Mucosa of stomach (tissue), 1 donor: ENCODE results near the gene GHRHR.

Experiments
- H3K27me3 ChIP-seq: one replicate; pipeline ENCODE4 v1.7.0; 2013; ENCODE audit warnings: mild to moderate bottlenecking, low read length; ENCODE audit not compliant: control insufficient read depth, insufficient read depth
- H3K36me3 ChIP-seq: one replicate; pipeline ENCODE4 v1.7.0; 2013; ENCODE audit warnings: low read length; ENCODE audit not compliant: control insufficient read depth, insufficient read depth
- H3K4me1 ChIP-seq: one replicate; pipeline ENCODE4 v1.7.0; 2013; ENCODE audit warnings: mild to moderate bottlenecking, low read length; ENCODE audit not compliant: control insufficient read depth, insufficient read depth
- H3K4me3 ChIP-seq: one replicate; pipeline ENCODE4 v1.7.0; 2013; ENCODE audit warnings: low read length
- H3K9ac ChIP-seq: one replicate; pipeline ENCODE4 v1.7.0; 2013; ENCODE audit warnings: mild to moderate bottlenecking, low read length, moderate library complexity
- H3K9me3 ChIP-seq: one replicate; pipeline ENCODE4 v1.7.0; 2013; ENCODE audit warnings: mild to moderate bottlenecking, low read length, moderate library complexity; ENCODE audit not compliant: control insufficient read depth
- donor health status: Pancreatic carcinoma.

Gene GHRHR

DNA sequence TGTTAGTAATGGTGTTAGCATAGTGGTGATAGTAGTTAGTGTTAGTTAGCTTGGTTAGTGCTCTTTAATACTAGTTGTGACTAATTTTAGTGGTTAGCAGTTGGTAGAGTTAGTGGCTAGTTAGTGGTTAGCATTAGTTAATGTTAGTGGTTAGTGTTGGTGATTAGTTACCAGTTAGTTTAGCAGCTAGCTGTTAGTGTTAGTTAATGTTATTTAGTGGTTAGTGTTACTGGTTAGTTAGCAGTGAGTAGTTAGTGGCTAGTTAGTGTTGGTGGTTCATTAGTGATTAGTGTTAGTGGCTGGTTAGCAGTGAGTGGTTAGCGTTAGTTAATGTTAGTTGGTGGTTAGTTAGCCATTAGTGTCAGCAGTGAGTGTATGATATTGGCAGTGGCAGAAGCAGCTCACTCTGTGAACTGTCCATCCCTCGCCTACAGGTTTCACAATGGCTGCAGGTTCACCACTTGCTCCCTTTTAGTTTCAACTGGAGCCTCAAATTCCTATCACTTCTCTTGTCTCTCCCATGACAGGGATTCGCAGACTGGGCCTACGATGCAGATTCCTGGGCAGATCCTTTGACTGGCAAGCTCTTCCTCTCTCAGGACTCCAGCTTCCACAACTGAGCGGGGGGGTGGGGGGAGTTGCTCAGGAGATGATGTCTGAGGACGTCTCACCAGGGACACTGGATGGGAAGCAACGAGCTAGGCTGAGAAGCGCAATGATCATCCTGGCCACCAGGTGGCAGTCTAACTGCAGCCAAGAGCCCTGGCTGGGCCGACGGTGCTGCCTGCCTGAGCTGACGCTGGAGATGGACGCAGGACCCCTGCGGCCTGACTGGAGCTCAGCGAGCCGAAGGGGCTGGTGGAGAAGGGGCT, 19.5 kb downstream of the GHRHR start:
- Histone ChIP-seq H3K4me1 (peaks cover 16% of the 10 kb centered on the region), H3K27me3 (peaks cover 5% of the 10 kb centered on the region), H3K36me3 (no peaks in the 10 kb centered on the region), H3K4me3 (no peak overlapping the region), H3K9me3 (no peaks in the 10 kb centered on the region), H3K9ac (no peak overlapping the region)

DNA sequence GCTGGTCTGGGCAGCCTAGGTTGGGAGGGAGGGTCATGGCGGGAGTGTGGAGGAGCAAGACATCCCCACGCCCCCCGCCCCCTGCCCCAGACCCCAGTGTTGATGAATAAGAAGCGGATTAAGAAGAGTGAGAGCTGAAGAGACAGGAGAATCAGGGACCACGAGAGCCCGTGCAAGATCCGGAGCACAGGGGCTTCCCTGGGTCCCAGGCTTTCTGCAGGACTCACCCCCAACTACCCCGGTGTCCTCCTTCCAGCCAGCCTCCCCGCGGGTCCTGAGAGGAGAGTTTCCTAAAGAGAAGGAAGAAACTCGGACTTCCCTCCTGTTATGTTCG, 20.1 kb downstream of the GHRHR start:
- peaks cover 5% of the 10 kb centered on the region for H3K27me3 ChIP-seq
- H3K9ac ChIP-seq = no peak overlapping the region

DNA sequence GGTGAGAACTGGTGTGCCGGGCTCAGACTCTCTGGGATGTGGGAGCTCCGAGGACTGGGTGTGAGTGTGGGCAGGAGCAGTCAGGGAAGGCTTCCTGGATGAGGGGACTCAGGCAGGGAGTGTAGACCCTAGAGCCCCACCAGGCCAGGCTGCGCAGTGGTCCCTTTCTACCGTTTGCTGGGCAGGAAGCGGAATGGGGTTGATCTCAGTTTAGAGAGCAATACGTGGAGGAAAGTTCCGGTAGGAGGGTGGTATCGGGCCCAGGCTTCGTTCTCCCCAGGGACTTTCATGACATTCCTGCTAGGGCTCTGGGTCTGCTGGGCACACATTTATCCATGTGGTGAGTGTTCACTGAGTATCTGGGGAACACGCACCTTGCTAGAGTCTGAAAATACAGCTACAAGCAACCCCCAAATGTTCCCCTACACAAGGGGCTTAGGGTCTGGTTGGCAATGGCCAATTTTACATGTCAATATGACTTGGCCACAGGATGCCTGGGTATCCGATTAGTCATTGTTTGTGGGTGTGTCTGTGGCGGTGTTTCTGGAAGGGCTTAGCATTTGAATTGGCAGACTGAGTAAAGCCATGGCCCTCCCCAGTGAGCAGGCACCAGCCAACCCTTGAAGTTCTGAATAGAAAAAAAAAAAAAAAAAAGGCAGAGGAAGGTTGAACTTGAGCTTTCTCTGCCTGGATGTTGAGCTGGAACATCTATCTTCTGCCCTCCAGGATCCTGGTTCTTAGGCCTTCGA, 20.8 kb downstream of the GHRHR start:
- H3K9me3 ChIP-seq = no peaks in the 10 kb centered on the region
- H3K4me3 ChIP-seq = no peak overlapping the region
- no peaks in the 10 kb centered on the region for H3K36me3 ChIP-seq
- H3K4me1 ChIP-seq = peaks cover 25% of the 10 kb centered on the region
- H3K27me3 ChIP-seq = peaks cover 5% of the 10 kb centered on the region
- H3K9ac ChIP-seq = no peak overlapping the region

More for the DNA sequence above, 20.1 kb downstream of the GHRHR start:
- Histone ChIP-seq H3K9me3 (no peaks in the 10 kb centered on the region), H3K4me3 (no peak overlapping the region), H3K36me3 (no peaks in the 10 kb centered on the region), H3K4me1 (peaks cover 22% of the 10 kb centered on the region)

DNA sequence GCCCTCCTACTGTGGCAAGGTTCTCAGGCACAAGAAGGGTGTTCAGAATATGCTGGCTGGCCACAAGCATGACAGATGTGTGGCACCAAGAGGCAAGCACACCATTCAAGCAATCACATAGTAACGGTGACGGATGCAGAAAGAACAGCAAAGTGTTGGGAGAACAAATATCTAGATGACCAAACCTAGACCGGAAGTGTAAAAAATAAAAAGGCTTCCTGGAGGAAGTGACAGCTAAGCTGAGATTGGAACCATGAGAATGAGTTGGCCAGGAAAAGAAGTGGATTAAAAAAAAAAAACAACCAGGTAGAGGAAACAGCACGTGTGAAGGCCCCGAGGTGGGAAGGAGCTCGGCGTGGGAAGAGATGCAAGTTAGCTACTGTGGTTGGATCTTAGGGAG, 22.0 kb downstream of the GHRHR start:
- peaks cover 25% of the 10 kb centered on the region for H3K4me1 ChIP-seq
- H3K9ac ChIP-seq = no peak overlapping the region
- H3K4me3 ChIP-seq = no peak overlapping the region
- no peaks in the 10 kb centered on the region for H3K36me3 ChIP-seq
- no peaks in the 10 kb centered on the region for H3K9me3 ChIP-seq
- peaks cover 5% of the 10 kb centered on the region for H3K27me3 ChIP-seq

DNA sequence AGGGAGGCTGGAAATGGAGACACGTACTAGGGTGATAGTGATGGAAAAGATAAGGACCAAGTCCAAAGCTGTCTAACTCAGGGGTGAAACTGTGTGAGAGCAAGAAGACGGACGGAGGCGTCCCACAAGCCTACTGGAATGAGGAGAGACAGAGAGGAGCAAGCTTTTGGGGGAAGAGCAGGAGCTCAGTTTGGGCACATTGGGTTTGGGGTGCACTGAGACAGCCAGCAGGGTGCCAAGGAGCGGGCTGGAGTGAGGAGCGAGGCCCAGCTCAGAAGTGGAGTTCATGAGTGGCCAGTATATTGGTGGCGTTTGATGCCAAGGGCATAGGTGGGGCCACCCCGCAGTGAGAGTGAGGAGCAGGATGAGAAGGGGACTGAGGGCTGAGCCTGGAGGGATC, 22.6 kb downstream of the GHRHR start:
- Histone ChIP-seq H3K9me3 (no peaks in the 10 kb centered on the region), H3K9ac (no peak overlapping the region), H3K27me3 (peaks cover 5% of the 10 kb centered on the region), H3K4me1 (peaks cover 25% of the 10 kb centered on the region), H3K36me3 (no peaks in the 10 kb centered on the region), H3K4me3 (no peak overlapping the region)

DNA sequence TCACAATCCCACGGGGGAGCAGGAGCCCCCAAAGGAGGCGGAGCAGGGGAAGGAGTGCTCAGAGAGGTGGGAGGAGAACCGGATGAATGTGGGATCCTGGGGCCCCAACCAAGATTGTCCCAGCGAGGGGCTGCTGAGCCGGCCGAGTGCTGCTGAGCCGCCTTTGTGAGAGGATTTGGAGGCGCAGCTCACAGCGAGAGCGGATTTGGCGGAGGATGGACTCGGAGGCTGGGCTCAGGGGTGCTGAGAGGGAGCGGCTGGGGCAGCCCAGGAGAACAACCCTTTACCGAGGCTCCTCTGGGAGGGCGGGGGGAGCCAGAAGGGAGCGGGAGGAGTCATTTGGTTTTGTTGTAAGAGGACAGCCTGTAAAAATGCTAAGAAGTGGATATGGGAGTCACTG, 23.0 kb downstream of the GHRHR start:
- Histone ChIP-seq H3K9me3 (no peaks in the 10 kb centered on the region), H3K4me1 (peaks cover 25% of the 10 kb centered on the region), H3K9ac (no peak overlapping the region), H3K27me3 (peaks cover 5% of the 10 kb centered on the region), H3K36me3 (no peaks in the 10 kb centered on the region), H3K4me3 (no peak overlapping the region)

DNA sequence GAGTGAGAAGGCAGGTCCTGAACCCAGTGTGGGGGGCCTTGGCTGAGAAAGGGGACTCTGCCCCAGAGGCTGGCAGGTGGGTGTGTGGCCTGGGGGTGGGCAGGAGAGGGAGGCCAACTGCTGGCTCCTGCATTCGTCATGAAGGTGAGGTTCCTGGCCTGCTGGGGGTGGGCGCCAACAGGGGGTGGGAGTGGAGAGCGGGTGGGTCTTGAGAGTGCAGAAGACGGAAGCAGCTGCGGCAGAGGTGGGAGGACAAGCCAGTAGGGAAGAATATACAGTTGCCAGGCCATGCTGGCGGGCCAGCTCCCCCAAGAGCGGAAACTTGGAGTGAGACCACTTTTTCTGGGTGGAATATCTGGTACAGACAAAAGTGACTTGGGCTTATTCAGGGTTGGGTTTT, 23.4 kb downstream of the GHRHR start:
- H3K36me3 ChIP-seq = no peaks in the 10 kb centered on the region
- H3K4me3 ChIP-seq = no peak overlapping the region
- no peak overlapping the region for H3K9ac ChIP-seq
- no peaks in the 10 kb centered on the region for H3K9me3 ChIP-seq
- H3K4me1 ChIP-seq = peaks cover 25% of the 10 kb centered on the region
- peaks cover 5% of the 10 kb centered on the region for H3K27me3 ChIP-seq

DNA sequence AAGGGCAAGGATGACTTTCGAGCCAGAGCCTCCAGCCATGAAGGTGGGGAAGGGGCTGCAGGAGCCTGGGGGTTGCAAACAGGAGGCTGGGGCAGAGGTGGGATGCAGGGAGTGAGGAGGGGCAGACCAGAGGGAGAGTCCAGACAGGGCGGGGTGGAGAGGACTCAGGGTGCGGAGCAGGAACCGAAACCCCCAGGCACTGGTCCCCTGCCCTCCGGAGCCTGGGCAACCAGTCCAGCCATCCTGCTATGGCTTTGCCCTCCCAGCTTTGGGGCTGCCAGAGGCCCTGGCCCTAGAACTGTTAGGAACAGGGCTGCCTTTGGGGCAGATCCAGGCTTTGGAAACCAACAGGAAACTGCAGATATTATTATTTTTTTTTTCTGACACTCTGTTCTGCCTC, 24.2 kb downstream of the GHRHR start:
- Histone ChIP-seq H3K4me3 (no peak overlapping the region), H3K36me3 (no peaks in the 10 kb centered on the region), H3K4me1 (peaks cover 25% of the 10 kb centered on the region), H3K9me3 (no peaks in the 10 kb centered on the region), H3K9ac (no peak overlapping the region), H3K27me3 (peaks cover 5% of the 10 kb centered on the region)

DNA sequence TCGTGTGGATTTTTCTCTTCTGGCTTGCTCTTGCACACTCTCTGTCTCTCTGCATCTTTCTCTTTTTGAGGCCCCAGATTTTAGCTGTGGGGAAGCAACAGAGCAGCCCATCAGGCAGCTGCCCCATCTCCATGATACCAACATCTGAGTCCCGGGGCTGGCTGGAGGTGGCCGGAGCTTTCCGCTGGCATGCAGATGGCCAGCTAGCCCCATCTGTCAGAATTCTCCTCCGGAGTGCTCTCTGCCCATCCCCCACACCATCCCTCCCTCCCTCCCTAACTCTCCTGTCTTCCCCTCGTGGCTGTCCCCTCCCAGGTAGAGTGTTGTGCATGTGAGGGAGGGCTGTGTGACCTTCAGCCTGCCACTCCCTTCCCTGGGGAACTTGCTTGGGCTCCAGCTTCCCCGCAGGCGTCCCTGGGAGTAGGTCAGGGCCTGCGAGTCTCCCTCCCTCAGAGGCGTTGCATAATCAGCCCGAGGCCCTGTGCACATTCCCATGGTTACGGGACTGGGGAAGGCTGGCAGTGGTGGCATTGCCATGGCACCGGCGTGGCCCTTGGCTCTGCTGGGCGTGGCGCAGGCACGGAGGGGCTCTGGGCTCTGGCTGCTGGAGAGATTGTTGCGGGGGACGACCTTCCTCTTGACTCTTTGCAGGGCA, 24.7 kb downstream of the GHRHR start:
- Histone ChIP-seq H3K27me3 (peaks cover 3% of the 10 kb centered on the region), H3K9ac (no peak overlapping the region), H3K4me3 (no peak overlapping the region), H3K36me3 (no peaks in the 10 kb centered on the region), H3K4me1 (peaks cover 23% of the 10 kb centered on the region), H3K9me3 (no peaks in the 10 kb centered on the region)

DNA sequence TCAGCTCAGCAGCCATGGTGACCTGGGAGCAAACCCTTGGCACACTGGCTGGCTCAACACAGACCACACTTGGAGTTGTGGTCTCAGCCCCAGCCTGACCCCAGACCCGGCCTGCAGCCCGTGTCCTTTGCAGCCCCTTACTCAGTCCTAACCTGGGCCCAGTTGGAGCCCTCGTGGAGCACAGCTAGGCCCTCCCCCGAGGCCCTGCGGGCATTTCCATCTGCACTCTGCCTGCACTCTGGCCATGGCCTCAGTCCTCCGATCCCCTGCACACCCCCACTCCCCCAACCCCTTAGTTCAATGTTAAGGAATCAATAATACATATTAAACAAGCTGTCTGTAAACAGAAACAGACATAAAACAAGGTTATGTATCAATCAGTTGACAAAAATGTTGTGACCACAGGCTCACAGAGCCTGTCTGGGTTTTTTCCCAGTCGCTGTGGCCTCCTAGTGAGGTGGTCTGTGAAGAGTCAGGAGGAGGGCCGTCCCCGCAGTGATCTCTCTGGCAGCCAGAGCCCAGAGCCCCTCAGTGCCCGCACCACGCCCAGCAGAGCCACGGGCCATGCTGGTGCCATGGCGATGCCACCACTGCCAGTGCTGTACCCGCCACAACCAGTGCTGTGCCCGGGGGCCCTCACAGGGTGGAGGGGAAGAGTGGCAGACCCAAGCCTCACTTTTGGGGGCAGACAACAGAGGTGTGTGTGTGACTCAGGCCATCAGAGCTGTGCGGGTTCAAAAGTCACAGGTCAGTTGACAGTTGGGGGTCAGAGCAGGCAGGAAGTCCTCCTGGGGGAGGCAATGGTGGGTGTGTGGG, 25.5 kb downstream of the GHRHR start:
- Histone ChIP-seq H3K36me3 (no peaks in the 10 kb centered on the region), H3K9me3 (no peaks in the 10 kb centered on the region), H3K9ac (no peak overlapping the region), H3K4me3 (no peak overlapping the region), H3K27me3 (no peaks in the 10 kb centered on the region), H3K4me1 (peaks cover 18% of the 10 kb centered on the region)

DNA sequence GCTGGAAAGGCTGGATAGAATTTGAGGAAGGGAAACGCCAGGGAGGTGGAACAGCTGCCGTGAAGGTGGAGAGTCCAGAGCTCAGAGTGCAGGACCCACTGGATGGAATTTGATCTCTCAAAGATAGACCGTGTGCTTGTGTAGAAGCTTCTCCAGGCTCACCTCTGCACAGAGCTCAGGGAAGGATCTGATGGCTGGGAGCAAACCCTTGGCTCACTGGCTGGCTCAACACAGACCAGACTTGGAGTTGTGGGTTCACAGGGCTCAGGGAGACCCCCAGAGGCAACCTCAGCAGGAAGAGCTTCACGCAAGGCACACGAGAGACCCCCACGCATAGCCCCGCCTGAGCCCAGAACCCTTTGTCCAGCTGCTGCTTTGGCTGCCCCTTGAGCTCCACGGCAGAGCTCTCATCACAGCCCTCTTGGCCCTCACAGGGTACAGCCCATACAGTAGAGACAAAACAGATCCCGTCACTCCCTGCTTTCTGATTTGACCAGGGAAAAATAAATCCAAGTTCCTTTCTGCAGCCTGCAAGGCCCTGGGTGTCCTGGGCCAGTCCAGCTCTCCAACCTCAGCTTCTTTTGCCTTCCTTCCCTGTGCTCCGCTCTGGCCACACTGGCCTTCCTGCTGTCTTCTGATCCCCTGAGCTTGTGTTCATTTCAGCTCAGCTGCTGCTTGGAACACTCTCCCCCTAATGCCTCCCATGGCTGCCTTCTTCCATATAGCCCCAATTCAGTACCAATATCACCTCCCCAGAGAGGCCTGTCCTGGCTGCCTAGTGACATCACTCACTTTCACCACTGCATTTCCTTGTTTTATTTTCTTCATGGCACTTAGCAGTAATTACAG, 26.3 kb downstream of the GHRHR start:
- no peak overlapping the region for H3K4me3 ChIP-seq
- no peak overlapping the region for H3K9ac ChIP-seq
- no peaks in the 10 kb centered on the region for H3K9me3 ChIP-seq

More for the DNA sequence above, 26.3 kb downstream of the GHRHR start:
- H3K27me3 ChIP-seq = no peaks in the 10 kb centered on the region
- H3K36me3 ChIP-seq = no peaks in the 10 kb centered on the region
- H3K4me1 ChIP-seq = peaks cover 14% of the 10 kb centered on the region
